DMS114 treated with DMSO at 0.1 percent for 48 hours (cell line): ENCODE data around the gene ENDOG.
"Not testable (repeated sequence)": the region's sequence is repeated elsewhere in the genome, so short reads cannot be mapped to it uniquely, and the experiment has no call there.

Experiments
- DNase-seq: peaks from one replicate; lab custom pipeline; 2025; ENCODE audit not compliant: unreplicated experiment; lab: John Stamatoyannopoulos, UW

The ENDOG gene

GRCh38 chr9:128828267-128828666, 10.0 kb downstream of the ENDOG start:
- no peak for DNase-seq

GRCh38 chr9:128828719-128829452, 10.6 kb downstream of the ENDOG start:
- no peak for DNase-seq

DNA sequence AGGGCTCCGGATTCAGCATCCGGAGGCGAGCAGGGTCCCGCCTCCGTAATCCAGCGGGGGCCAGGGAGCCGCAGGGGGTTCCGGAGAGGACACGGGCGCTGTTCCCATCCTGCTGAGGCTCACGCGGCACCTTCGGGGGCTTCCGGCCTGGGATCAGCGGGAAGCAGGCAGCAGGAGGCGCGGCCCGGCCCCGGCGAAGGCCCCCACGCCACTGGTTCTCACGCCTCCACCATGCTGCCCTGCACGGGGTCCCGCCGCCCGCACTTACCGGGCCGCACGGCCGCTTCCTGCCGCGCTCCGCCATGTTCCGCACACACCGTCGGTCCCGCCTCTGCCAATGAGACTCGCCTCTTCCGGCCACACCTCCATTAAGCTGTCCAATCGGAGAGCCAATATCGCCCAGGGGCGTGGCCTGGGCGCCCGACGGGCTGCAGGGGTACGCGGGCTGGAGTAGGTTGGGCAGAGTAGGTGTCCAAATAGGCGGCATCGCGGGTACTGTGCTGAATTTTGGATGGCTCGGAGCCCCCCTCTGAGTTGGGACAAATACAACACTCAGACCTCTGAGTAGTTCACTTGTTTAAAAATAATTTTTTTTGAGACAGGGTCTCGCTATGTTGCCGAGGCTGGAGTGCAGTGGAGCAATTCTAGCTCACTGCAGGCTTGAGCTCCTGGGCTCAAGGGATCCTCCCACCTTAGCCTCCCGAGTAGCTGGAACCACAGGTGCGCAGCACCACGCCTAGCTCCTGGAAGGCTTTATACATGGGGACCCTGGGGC, 11.4 kb downstream of the ENDOG start, which contains the start of gene SPOUT1:
SPOUT1 (minus strand) TSS at position 318 of the 775 bp plus-strand sequence; CDS start at position 304, 14 bp downstream.
- peak; percentile 86 for DNase-seq

DNA sequence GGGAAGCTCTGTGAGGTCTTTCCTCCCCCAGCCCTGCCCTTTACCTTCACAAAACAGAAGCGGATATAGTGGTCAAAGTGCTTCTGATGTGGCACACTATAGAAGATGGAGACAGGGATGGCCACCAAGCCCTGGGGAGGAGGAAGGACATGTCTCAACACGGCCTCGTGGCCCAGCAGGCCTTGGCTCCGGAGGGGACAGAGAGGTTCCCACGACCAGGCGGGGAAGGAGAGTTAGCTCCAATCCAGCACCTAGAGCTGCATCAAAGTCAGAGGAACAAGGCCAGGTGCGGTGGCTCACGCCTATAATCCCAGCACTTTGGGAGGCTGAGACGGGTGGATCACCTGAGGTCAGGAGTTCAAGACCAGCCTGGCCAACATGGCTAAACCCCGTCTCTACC, 15.4 kb downstream of the ENDOG start:
- DNase-seq: no peak

DNA sequence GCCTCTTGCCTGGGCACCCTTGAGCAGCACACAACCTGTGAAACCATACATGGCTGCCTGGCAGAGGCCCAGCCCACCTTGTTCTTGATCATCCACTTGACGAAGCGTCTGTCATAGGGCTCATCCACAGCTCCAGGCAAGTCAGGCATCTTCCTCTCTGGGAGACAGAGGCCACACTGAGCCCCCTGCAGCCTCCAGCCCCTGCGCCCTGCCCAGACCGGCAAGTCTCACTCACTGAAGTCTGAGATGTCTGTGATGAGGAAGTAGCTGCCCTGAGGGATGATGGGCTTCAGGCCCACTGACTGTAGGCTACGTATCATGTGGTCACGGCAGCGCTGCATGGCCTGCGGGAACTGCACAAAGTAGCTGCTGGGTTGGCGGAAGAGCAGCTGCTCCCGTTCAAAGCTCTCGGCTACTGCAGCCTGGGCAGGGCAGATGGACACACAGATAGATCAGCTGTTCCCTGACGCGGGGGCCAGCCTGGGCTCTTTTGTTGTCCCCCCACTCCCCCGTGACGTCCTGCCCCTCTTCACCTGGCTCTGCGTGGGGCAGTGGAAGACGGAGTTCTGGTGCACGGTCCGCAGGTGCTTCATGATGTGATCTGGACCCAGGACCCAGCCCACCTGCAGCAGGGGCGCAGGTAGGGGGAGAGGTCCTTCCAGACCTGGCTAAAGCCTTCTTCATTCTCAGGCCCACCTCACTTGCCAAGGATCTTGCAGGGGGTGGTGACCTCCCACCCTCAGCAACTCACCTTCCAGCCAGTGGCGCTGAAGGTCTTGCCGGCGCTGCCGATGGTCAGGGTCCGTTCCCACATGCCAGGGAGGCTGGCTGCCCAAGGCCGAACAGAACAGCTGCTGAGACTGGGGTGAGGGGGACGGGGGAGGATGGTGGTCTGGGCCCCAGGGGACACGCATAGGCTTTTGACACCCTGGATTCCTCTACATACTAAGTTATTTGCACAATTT, 17.2 kb downstream of the ENDOG start:
- no peak for DNase-seq

- no peak for DNase-seq
Observed at GRCh38 chr9:128836509-128837145, 18.3 kb downstream of the ENDOG start.

GRCh38 chr9:128838338-128838737, 20.0 kb downstream of the ENDOG start:
- no peak for DNase-seq

- DNase-seq: no peak
Observed at GRCh38 chr9:128840524-128840923, 22.2 kb downstream of the ENDOG start.

- DNase-seq: no peak
Observed at GRCh38 chr9:128841694-128842492, 23.6 kb downstream of the ENDOG start.

DNA sequence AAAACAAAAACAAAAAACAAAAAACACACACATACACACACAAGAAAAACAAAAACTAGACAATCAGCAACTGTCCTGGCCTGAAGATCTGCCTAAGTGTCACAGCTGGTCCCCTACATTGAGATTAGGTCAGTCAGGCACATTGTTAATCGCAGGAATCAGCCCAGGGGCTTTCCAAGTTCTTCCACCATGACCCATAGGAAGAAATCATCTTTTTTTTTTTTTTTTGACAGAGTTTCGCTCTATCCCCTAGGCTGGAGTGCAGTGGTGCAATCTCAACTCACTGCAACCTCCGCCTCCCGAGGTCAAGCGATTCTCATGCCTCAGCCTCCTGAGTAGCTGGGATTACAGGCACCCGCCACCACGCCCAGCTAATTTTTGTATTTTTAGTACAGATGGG, 24.9 kb downstream of the ENDOG start:
- DNase-seq: not testable (repeated sequence)

DNA sequence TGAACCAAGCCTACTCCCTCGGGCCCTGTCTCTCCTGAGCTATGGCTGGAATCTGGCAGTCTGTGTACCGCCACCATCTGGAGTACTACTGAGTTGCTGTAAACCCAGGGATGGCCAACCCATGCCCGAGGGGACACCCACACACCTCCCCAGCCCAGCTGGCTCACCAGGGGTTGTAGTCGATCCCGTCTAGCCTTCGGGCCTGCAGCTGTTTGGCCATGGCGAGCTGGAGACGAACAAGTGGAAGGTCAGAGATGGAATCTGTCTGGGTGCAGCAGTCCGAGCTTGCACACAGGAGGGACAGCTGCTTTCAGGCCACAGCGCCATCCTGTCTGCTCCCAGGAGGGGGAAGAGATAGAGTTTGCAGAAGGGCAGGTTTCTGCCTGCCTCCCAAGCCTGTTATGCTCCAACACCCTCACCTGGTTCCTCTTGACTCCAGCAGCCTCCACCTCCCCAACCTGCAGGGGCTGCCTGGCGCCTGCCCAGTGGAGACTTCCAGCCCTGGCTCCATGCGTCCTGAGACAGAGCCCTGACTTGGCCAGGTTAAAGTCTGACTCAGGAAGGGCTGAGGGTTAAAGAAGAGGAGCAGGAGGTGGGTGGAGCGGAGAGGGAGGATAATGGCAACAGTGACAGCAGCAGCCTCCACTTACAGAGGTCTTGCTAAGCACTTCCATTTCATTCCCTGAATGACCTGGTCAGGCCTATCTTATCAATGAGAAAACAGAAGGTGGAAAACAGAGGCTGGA, 27.1 kb downstream of the ENDOG start:
- DNase-seq: no peak

DNA sequence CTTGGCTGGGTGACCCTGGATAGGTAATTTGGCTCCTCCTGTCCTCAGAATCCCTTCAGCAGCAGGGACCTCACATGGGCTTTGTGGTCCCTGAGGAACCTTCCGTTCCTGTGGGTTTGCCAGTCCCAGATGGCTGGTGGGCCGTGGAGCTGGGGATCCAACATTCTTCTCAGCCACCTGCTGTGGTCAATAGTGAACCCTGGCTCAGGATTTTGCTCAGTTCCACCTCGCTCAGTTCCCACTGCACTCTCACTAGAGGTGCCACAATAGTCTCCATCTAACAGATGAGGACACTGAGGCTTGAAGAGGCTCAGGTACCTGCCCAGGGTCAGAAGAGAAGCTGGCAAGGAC, 28.4 kb downstream of the ENDOG start:
- DNase-seq: no peak

DNA sequence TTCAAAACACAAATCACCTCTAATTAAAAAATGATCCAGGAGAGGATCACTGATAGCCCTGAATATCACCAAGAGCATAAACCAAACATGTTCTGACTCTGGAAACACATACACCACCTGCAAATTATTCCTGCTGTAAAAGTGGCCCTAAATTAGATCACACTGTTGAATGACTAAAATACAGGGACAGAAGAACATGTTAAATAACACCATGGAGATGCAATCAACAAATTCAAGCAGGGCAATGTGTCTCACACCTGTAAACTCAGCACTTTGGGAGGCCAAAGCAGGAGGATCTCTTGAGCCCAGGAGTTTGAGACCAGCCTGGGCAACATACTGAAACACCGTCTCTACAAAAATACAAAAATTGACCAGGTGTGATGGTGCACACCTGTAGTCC, 29.5 kb downstream of the ENDOG start:
- DNase-seq: no peak

- not testable (repeated sequence) for DNase-seq
Observed at GRCh38 chr9:128851024-128851423, 32.7 kb downstream of the ENDOG start.

- DNase-seq: peak; percentile 32
Observed at GRCh38 chr9:128851779-128852600, 33.7 kb downstream of the ENDOG start.

- not testable (repeated sequence) for DNase-seq
Observed at GRCh38 chr9:128852646-128853045, 34.3 kb downstream of the ENDOG start.

GRCh38 chr9:128854454-128854853, 36.2 kb downstream of the ENDOG start:
- DNase-seq: not testable (repeated sequence)

GRCh38 chr9:128858476-128858875, 40.2 kb downstream of the ENDOG start:
- not testable (repeated sequence) for DNase-seq
